BE2C (cell line): ENCODE results near the gene ZSCAN5A.
"Not testable (repeated sequence)": the region's sequence is repeated elsewhere in the genome, so short reads cannot be mapped to it uniquely, and the experiment has no call there.

Source experiments
- DNase-seq: peaks from one replicate; pipeline ENCODE4 v3.0.0-alpha.2; 2020
- H3K27me3 ChIP-seq: fragments of 250-450 bp; sonication (Bioruptor Pico); 2 replicates; pipeline ENCODE4 v1.5.1; 2020; ENCODE audit warnings: mild to moderate bottlenecking
- H3K36me3 ChIP-seq: fragments of 250-450 bp; sonication (Bioruptor Pico); 2 replicates; pipeline ENCODE4 v1.5.1; 2020; ENCODE audit warnings: mild to moderate bottlenecking
- H3K4me1 ChIP-seq: fragments of 250-450 bp; sonication (Bioruptor Pico); 2 replicates; pipeline ENCODE4 v1.5.1; 2020
- H3K4me3 ChIP-seq: 2 replicates; pipeline ENCODE4 v1.5.1; 2011; ENCODE audit warnings: low read depth, low read length
- H3K9me3 ChIP-seq: fragments of 250-450 bp; sonication (Bioruptor Pico); 2 replicates; pipeline ENCODE4 v1.5.1; 2020
- CTCF ChIP-seq: IDR thresholded peaks from 2 replicates; pipeline ENCODE4 v1.5.1; 2012; ENCODE audit warnings: mild to moderate bottlenecking, low read depth, low read length

The ZSCAN5A gene

GRCh38 chr19:56245121-56245740 lies 69.4 kb downstream of the ZSCAN5A start:
- DNase-seq = no peak
- Histone ChIP-seq H3K27me3 (no peaks in the 10 kb centered on the region), H3K9me3 (no peaks in the 10 kb centered on the region), H3K36me3 (no peaks in the 10 kb centered on the region), H3K4me3 (no peak overlapping the region), H3K4me1 (no peaks in the 10 kb centered on the region)
- no peak for TF ChIP-seq CTCF

GRCh38 chr19:56223481-56223880 lies 91.2 kb downstream of the ZSCAN5A start:
- Histone ChIP-seq H3K9me3 (no peaks in the 10 kb centered on the region), H3K4me3 (no peak overlapping the region), H3K27me3 (no peaks in the 10 kb centered on the region), H3K36me3 (no peaks in the 10 kb centered on the region), H3K4me1 (no peaks in the 10 kb centered on the region)
- no peak for TF ChIP-seq CTCF
- DNase-seq = no peak

- H3K4me3 ChIP-seq = no peak overlapping the region
- no peak for DNase-seq
- no peaks in the 10 kb centered on the region for H3K9me3 ChIP-seq
- no peaks in the 10 kb centered on the region for H3K27me3 ChIP-seq
- H3K36me3 ChIP-seq = no peaks in the 10 kb centered on the region
- TF ChIP-seq CTCF = no peak
- no peaks in the 10 kb centered on the region for H3K4me1 ChIP-seq
Observed at GRCh38 chr19:56222901-56223300, 91.7 kb downstream of the ZSCAN5A start.

GRCh38 chr19:56221851-56222250 lies 92.8 kb downstream of the ZSCAN5A start:
- no peak for TF ChIP-seq CTCF
- H3K4me1 ChIP-seq = no peaks in the 10 kb centered on the region
- H3K9me3 ChIP-seq = no peaks in the 10 kb centered on the region
- H3K36me3 ChIP-seq = no peaks in the 10 kb centered on the region
- no peak for DNase-seq
- no peaks in the 10 kb centered on the region for H3K27me3 ChIP-seq
- no peak overlapping the region for H3K4me3 ChIP-seq

GRCh38 chr19:56221442-56221841 lies 93.2 kb downstream of the ZSCAN5A start:
- H3K4me1 ChIP-seq, H3K27me3 ChIP-seq, H3K4me3 ChIP-seq, DNase-seq, H3K36me3 ChIP-seq, H3K9me3 ChIP-seq: not testable (repeated sequence)
- TF ChIP-seq CTCF = peak; percentile 35

GRCh38 chr19:56218961-56219360 lies 95.7 kb downstream of the ZSCAN5A start:
- Histone ChIP-seq H3K4me1 (no peaks in the 10 kb centered on the region), H3K36me3 (no peaks in the 10 kb centered on the region), H3K27me3 (no peaks in the 10 kb centered on the region), H3K9me3 (no peaks in the 10 kb centered on the region), H3K4me3 (no peak overlapping the region)
- no peak for TF ChIP-seq CTCF
- DNase-seq = no peak
